Right lobe of liver (tissue), 6 donors: ENCODE data around the gene COX4I1. TPM values are rescaled to one million over a fixed set of nuclear protein-coding genes. Genes with fewer than 3 reads are reported as not detected.
A peak's percentile ranks its signal among the peaks of the same experiment; 100 is the strongest.

Experiments used
- ATAC-seq, 4 donors: fragments of 200-7000 bp; cut with Tn5 transposase; one replicate each; pipeline ENCODE4 v1.9.1; 2020; ENCODE audit warnings: mild to moderate bottlenecking in 4 of 4, moderate library complexity in 4 of 4
- DNase-seq, 3 donors: peaks; one replicate each; pipeline ENCODE4 v3.0.0-alpha.2; 2020
- H3K27ac ChIP-seq, 3 donors: fragments of 200-600 bp; one replicate each; pipeline ENCODE4 v1.8.0; 2022
- H3K27me3 ChIP-seq, 2 donors: fragments of 200-600 bp; one replicate each; pipeline ENCODE4 v1.8.0; 2022
- H3K36me3 ChIP-seq, 4 donors: fragments of 200-600 bp; sonication (generic) in 1 of 4; one replicate each; pipeline versions ENCODE4 v1.5.1 to v1.8.0; 2017 to 2022; ENCODE audit warnings: control low read depth in 1 of 4
- H3K4me1 ChIP-seq, 4 donors: fragments of 200-600 bp; sonication (generic) in 1 of 4; one replicate each; pipeline versions ENCODE4 v1.5.1 to v1.8.0; 2017 to 2022; ENCODE audit warnings: control low read depth in 1 of 4
- H3K4me3 ChIP-seq, 3 donors: fragments of 200-600 bp; one replicate each; pipeline ENCODE4 v1.8.0; 2022
- H3K9me3 ChIP-seq, 4 donors: fragments of 200-600 bp; sonication (generic) in 1 of 4; one replicate each; pipeline versions ENCODE4 v1.5.1 to v1.8.0; 2017 to 2022; ENCODE audit warnings: control low read depth in 1 of 4
- POLR2A ChIP-seq: fragments of 450-650 bp; IDR thresholded peaks from one replicate; pipeline ENCODE4 v1.6.1; 2017; ENCODE audit warnings: antibody characterized with exemption, mild to moderate bottlenecking
- WGBS: methylation state at CpG from one replicate; pipeline ENCODE4 v1.1.6; 2018; ENCODE audit warnings: low coverage, low lambda C conversion rate; ENCODE audit not compliant: insufficient coverage; ENCODE audit errors: missing lambda C conversion rate; 5-methylcytosine and 5-hydroxymethylcytosine counted together
- intact Hi-C, 2 donors: fragments of 100-400 bp; cut with DNase I; formaldehyde crosslinking; loops; one replicate each; pipeline versions ENCODE4 v1.11.2 to v1.14.1; 2022
- total RNA-seq, 6 experiments: library from RNA; depleted of rRNA in 2 of 6; stranded (reverse); fragments of >200 nt in 2 of 6; fragmentation: NEBNext Ultra II Directional in 3 of 6; extraction: Animal tissue kit (Norgen Biotek cat#: 25700) in 3 of 6; gene quantifications; one replicate each; pipeline versions ENCODE4 v1.1.0 to v1.2.4, GENCODE V29; 2016 to 2023
- TF ChIP-seq, protein P1 (sequence below), 4 donors: fragments of 200-600 bp in 3 of 4; fragments of 450-650 bp in 1 of 4; IDR thresholded peaks; one replicate each; pipeline versions ENCODE4 v1.5.1 to v1.8.0; 2016 to 2022; ENCODE audit warnings: antibody characterized with exemption in 4 of 4, mild to moderate bottlenecking in 2 of 4
- donor health status: DM: no; HTN: yes; CAD: no.
- donor health status: DM: no; HTN: no; CAD: no.
- donor health status: DM: no; HTN: no; CAD: no.
- donor health status: DM: no; HTN: yes; CAD: no.
- donor health status: DM: no; HTN: yes; CAD: no.

The COX4I1 gene
- total RNA-seq, 6 experiments from 2014 or later, result 247 to 417 (median 303) TPM

DNA sequence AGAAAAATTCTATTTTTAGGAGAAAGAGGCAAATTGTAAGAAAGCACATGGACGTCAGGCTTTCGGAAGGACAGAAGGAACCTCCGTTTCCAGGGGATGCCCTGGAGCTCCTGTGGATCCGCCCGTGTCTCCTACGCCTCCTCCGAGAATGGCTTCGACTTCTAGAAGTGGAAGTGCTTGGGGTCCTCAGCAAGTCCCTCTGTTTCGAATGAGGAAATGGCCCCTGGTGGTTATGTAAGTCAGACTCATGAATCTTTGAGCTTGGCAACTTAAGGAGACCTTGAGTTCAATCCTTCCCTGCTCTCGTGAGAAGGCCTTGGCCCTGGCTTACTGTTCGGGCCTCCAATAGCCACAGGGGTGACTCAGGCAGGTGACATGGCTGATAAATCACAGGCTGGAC, 38.9 kb downstream of the COX4I1 start:
- no peaks in the 10 kb centered on the region for H3K4me1 ChIP-seq
- no peaks in the 10 kb centered on the region for H3K27me3 ChIP-seq
- WGBS, result 52% methylated on average over 6 of the region's 11 CpGs
- no peak overlapping the region for H3K4me3 ChIP-seq
- no peak overlapping the region for H3K27ac ChIP-seq
- no peak for TF ChIP-seq POLR2A
- TF ChIP-seq, protein P1, sequence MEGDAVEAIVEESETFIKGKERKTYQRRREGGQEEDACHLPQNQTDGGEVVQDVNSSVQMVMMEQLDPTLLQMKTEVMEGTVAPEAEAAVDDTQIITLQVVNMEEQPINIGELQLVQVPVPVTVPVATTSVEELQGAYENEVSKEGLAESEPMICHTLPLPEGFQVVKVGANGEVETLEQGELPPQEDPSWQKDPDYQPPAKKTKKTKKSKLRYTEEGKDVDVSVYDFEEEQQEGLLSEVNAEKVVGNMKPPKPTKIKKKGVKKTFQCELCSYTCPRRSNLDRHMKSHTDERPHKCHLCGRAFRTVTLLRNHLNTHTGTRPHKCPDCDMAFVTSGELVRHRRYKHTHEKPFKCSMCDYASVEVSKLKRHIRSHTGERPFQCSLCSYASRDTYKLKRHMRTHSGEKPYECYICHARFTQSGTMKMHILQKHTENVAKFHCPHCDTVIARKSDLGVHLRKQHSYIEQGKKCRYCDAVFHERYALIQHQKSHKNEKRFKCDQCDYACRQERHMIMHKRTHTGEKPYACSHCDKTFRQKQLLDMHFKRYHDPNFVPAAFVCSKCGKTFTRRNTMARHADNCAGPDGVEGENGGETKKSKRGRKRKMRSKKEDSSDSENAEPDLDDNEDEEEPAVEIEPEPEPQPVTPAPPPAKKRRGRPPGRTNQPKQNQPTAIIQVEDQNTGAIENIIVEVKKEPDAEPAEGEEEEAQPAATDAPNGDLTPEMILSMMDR (IDR thresholded peaks at IDR 0.05), result no peak
- DNase-seq, result peak in 2 of 3 donors; percentile 14 to 22
- peak in 2 of 4 donors; percentile 53 to 54 for ATAC-seq
- no peaks in the 10 kb centered on the region for H3K36me3 ChIP-seq
- H3K9me3 ChIP-seq, result no peaks in the 10 kb centered on the region
- intact Hi-C loops, result no loop called here

DNA sequence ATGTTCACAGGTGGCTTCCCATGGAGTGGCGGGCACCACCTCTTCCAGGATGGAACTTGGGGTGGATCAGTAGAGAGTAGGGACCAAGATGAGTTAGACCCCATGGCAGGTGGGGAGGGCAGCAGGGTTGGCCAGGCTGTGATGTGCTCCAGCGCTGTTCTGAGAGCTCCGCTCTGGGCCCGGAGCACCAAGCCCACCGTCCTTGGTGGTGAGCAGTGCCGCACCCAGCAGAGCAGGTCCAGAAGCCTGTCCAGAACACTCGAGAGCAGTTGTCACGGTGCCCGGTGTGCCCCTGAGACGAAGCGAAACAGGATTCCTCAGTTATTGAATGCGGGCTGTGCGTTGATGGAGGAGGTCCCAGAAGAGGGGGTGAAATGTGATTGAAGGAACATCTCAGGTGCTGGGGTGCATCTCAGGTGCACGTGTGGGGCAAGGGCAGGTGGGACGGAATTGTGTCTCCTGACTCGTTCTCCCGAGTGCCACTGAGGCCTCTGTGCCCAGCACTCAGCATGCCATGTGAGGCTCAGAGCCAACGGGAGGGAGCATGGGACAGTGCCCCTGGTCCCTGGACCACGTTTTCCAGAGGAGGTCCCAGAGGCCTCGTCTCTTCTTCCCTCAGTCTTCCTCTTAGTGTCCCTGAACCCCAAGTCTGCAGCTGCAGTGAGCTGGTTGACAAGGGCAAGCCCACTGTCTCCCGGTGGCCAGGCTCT, 39.5 kb downstream of the COX4I1 start:
- 80% methylated on average over 9 of the region's 21 CpGs for WGBS
- no peak overlapping the region for H3K4me3 ChIP-seq
- H3K27ac ChIP-seq, result no peak overlapping the region
- H3K4me1 ChIP-seq, result no peaks in the 10 kb centered on the region
- peak in 1 of 3 donors; percentile 27 for DNase-seq
- no peak for ATAC-seq
- no peak for TF ChIP-seq POLR2A
- TF ChIP-seq, protein P1 (IDR thresholded peaks at IDR 0.05), result no peak
- no peaks in the 10 kb centered on the region for H3K27me3 ChIP-seq
- no peaks in the 10 kb centered on the region for H3K9me3 ChIP-seq
- no peaks in the 10 kb centered on the region for H3K36me3 ChIP-seq
- intact Hi-C loops, result no loop called here

DNA sequence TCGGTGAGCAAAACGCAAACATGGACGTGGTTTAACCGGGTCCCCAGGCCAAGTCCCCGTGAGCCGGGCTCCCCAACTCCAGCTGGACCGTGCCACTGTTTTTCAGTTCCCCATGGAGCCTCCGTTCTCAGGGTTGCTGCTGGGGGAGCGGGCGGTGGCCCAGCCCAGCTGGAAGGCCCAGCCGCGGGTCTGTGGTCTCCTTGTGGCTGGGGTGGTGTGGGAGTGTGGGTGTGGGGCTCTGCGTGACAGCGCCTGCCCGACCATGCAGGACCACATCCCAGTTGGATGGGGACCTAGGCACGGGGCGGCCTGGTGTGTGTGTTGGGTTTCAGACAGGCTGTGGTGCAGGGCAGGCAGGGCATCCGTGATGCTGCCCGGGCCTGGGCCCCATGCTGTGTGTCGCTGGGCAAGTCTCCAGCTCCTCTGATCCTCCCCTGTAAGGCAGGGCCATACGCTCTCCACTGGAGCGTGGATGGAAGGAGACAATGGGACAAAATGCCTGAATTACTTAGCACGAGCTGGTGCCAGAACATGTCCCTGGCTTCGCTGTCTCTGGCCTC, 40.3 kb downstream of the COX4I1 start:
- Histone ChIP-seq H3K36me3 (no peaks in the 10 kb centered on the region), H3K27me3 (no peaks in the 10 kb centered on the region), H3K4me1 (no peaks in the 10 kb centered on the region), H3K4me3 (no peak overlapping the region), H3K27ac (no peak overlapping the region), H3K9me3 (no peaks in the 10 kb centered on the region)
- TF ChIP-seq POLR2A, result no peak
- TF ChIP-seq, protein P1 (IDR thresholded peaks at IDR 0.05), result no peak
- WGBS, result 87% methylated on average over 4 of the region's 24 CpGs
- peak in 2 of 4 donors; percentile 14 to 21 for ATAC-seq
- intact Hi-C loops, result no loop called here
- peak in 1 of 3 donors; percentile 40 for DNase-seq

DNA sequence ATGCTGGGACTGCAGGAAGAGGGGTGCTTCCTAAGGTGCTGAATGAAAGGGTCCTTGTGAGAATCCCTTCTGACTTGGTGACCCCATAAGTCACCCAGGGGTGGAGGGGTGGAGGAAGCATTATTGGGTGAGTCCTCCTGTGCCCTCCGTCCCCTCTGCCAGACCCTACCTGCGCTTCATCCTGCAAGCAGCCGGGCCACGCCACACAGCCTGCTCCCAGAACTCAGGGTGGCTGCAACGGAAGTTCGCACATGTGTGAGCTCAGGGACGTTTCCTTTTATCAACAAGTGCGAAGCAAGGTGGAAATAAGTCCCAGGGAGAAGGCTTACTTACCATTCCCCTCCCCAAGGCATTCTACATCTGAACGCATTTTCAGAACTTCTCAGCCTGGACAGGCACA, 40.9 kb downstream of the COX4I1 start:
- TF ChIP-seq, protein P1 (IDR thresholded peaks at IDR 0.05), result no peak
- TF ChIP-seq POLR2A, result no peak
- no peak overlapping the region for H3K27ac ChIP-seq
- WGBS, result 88% methylated on average over 1 of the region's 9 CpGs

More for the DNA sequence above, 40.9 kb downstream of the COX4I1 start:
- ATAC-seq (no peak), DNase-seq (no peak)
- Histone ChIP-seq H3K27me3 (no peaks in the 10 kb centered on the region), H3K36me3 (no peaks in the 10 kb centered on the region), H3K4me3 (no peak overlapping the region), H3K4me1 (no peaks in the 10 kb centered on the region), H3K9me3 (no peaks in the 10 kb centered on the region)
- intact Hi-C loops, result no loop called here
